Neuronal stem cell (in vitro differentiated cells): ENCODE data around the gene G6PC2.

ENCODE experiments used
- DNase-seq: peaks from one replicate; pipeline ENCODE4 v3.0.0-alpha.2; 2013; ENCODE audit warnings: low spot score
- H2AFZ ChIP-seq: one replicate; pipeline ENCODE4 v1.6.1; 2013; ENCODE audit warnings: mild to moderate bottlenecking, low read length, inconsistent platforms
- H2AK5ac ChIP-seq: 2 replicates; pipeline ENCODE4 v1.6.1; 2013; ENCODE audit warnings: low read depth, mild to moderate bottlenecking, inconsistent platforms, low read length, moderate library complexity, mixed read lengths
- H2BK120ac ChIP-seq: 2 replicates; pipeline ENCODE4 v1.6.1; 2013; ENCODE audit warnings: low read depth, mild to moderate bottlenecking, inconsistent platforms, low read length, moderate library complexity, mixed read lengths
- H2BK12ac ChIP-seq: one replicate; pipeline ENCODE4 v1.6.1; 2013; ENCODE audit warnings: low read length, inconsistent platforms
- H2BK15ac ChIP-seq: 2 replicates; pipeline ENCODE4 v1.6.1; 2013; ENCODE audit warnings: mild to moderate bottlenecking, low read length, inconsistent platforms, mixed read lengths
- H2BK5ac ChIP-seq: one replicate; pipeline ENCODE4 v1.6.1; 2013; ENCODE audit warnings: inconsistent platforms, mild to moderate bottlenecking, low read length, moderate library complexity
- H3K14ac ChIP-seq: one replicate; pipeline ENCODE4 v1.6.1; 2013; ENCODE audit warnings: low read length, inconsistent platforms
- H3K18ac ChIP-seq: 2 replicates; pipeline ENCODE4 v1.6.1; 2013; ENCODE audit warnings: low read length, inconsistent platforms
- H3K23ac ChIP-seq: 2 replicates; pipeline ENCODE4 v1.6.1; 2013; ENCODE audit warnings: low read depth, mild to moderate bottlenecking, mixed read lengths, low read length, inconsistent platforms; ENCODE audit not compliant: poor library complexity
- H3K27ac ChIP-seq: replicated peaks from 3 replicates; pipeline ENCODE4 v1.5.1; 2013; ENCODE audit warnings: low read length, inconsistent platforms
- H3K27me3 ChIP-seq, 3 experiments: 2 replicates each; pipeline ENCODE4 v1.6.1; 2013; ENCODE audit warnings: low read length in 3 of 3, mild to moderate bottlenecking in 2 of 3, inconsistent platforms in 1 of 3, low read depth in 1 of 3, mixed read lengths in 1 of 3, moderate library complexity in 1 of 3; ENCODE audit not compliant: control insufficient read depth in 3 of 3, insufficient read depth in 3 of 3
- H3K36me3 ChIP-seq, 2 donors: replicated peaks in 1 of 2; 2 replicates each; pipeline ENCODE4 v1.6.1; 2013; ENCODE audit warnings: low read length in 2 of 2; ENCODE audit not compliant: control insufficient read depth in 2 of 2, insufficient read depth in 2 of 2
- H3K4ac ChIP-seq: 2 replicates; pipeline ENCODE4 v1.6.1; 2013; ENCODE audit warnings: inconsistent platforms, mild to moderate bottlenecking, low read length, moderate library complexity
- H3K4me1 ChIP-seq, 2 donors: 1 replicate in 1 of 2; 2 replicates in 1 of 2; pipeline ENCODE4 v1.6.1; 2013; ENCODE audit warnings: low read length in 2 of 2, low read depth in 1 of 2; ENCODE audit not compliant: control insufficient read depth in 2 of 2, insufficient read depth in 1 of 2
- H3K4me2 ChIP-seq: one replicate; pipeline ENCODE4 v1.6.1; 2013; ENCODE audit warnings: mild to moderate bottlenecking, low read length, inconsistent platforms; ENCODE audit not compliant: insufficient read depth, poor library complexity, severe bottlenecking
- H3K4me3 ChIP-seq, 2 donors: 2 replicates each; pipeline ENCODE4 v1.5.1; 2013; ENCODE audit warnings: low read length in 2 of 2, mild to moderate bottlenecking in 2 of 2, inconsistent platforms in 1 of 2, moderate library complexity in 1 of 2
- H3K79me1 ChIP-seq: one replicate; pipeline ENCODE4 v1.6.1; 2013; ENCODE audit warnings: low read depth, mild to moderate bottlenecking, inconsistent platforms, low read length, moderate library complexity
- H3K9ac ChIP-seq: one replicate; pipeline ENCODE4 v1.6.1; 2013; ENCODE audit warnings: mild to moderate bottlenecking, low read depth, low read length, inconsistent platforms; ENCODE audit not compliant: poor library complexity
- H3K9me3 ChIP-seq, 2 donors: replicated peaks in 1 of 2; 2 replicates each; pipeline versions ENCODE3 to v1.6.1; 2013; ENCODE audit warnings: low read length in 2 of 2, mild to moderate bottlenecking in 2 of 2, inconsistent platforms in 1 of 2, low read depth in 1 of 2, mixed read lengths in 1 of 2, moderate library complexity in 1 of 2; ENCODE audit not compliant: control insufficient read depth in 2 of 2, insufficient read depth in 1 of 2
- H4K8ac ChIP-seq: one replicate; pipeline ENCODE4 v1.6.1; 2013; ENCODE audit warnings: low read depth, mild to moderate bottlenecking, inconsistent platforms, low read length, moderate library complexity
- H4K91ac ChIP-seq: one replicate; pipeline ENCODE4 v1.6.1; 2013; ENCODE audit warnings: low read length, low read depth, mild to moderate bottlenecking, inconsistent platforms; ENCODE audit not compliant: poor library complexity
- WGBS, 2 donors: extraction: QIAGEN DNeasy Blood & Tissue Kit; methylation state at CpG; one replicate each; pipeline ENCODE4 v1.1.7; 2013; ENCODE audit warnings: missing lambda C conversion rate in 2 of 2, mixed read lengths in 1 of 2; ENCODE audit not compliant: insufficient read length in 2 of 2, insufficient replicate concordance in 1 of 2; ENCODE audit errors: extremely low coverage in 2 of 2; 5-methylcytosine and 5-hydroxymethylcytosine counted together

G6PC2 gene

GRCh38 chr2:168897449-168897848 lies 3.6 kb upstream of the G6PC2 start:
- H2BK15ac ChIP-seq: no peak overlapping the region
- no peak overlapping the region for H3K14ac ChIP-seq
- no peak overlapping the region for H3K23ac ChIP-seq
- H3K27ac ChIP-seq: no peak overlapping the region
- H3K4me3 ChIP-seq: no peak overlapping the region
- H2BK5ac ChIP-seq: no peak overlapping the region
- no peaks in the 10 kb centered on the region for H3K9me3 ChIP-seq
- no peak overlapping the region for H4K8ac ChIP-seq
- H3K4me2 ChIP-seq: no peak overlapping the region
- no peak overlapping the region for H4K91ac ChIP-seq
- no peaks in the 10 kb centered on the region for H3K79me1 ChIP-seq
- H3K9ac ChIP-seq: no peak overlapping the region
- H2AFZ ChIP-seq: no peak overlapping the region
- no peak overlapping the region for H3K4ac ChIP-seq
- no peaks in the 10 kb centered on the region for H3K4me1 ChIP-seq
- H3K18ac ChIP-seq: no peak overlapping the region
- H3K36me3 ChIP-seq: no peaks in the 10 kb centered on the region
- no peak overlapping the region for H2BK12ac ChIP-seq
- no peaks in the 10 kb centered on the region for H3K27me3 ChIP-seq
- WGBS, 2 donors: no CpG with 5 or more reads among the region's 1 CpG
- H2AK5ac ChIP-seq: no peak overlapping the region
- H2BK120ac ChIP-seq: no peak overlapping the region
- DNase-seq: no peak

- Histone ChIP-seq H3K9me3 (no peaks in the 10 kb centered on the region), H2BK12ac (no peak overlapping the region), H4K8ac (no peak overlapping the region), H2BK120ac (no peak overlapping the region), H3K23ac (no peak overlapping the region), H3K79me1 (no peaks in the 10 kb centered on the region), H3K18ac (no peak overlapping the region), H3K9ac (no peak overlapping the region), H3K14ac (no peak overlapping the region), H3K36me3 (no peaks in the 10 kb centered on the region), H3K4ac (no peak overlapping the region), H2BK15ac (no peak overlapping the region), H4K91ac (no peak overlapping the region), H3K4me1 (peaks cover 0 to 6% of the 10 kb centered on the region in 2 donors), H3K27me3 (no peaks in the 10 kb centered on the region), H3K27ac (no peak overlapping the region), H2AFZ (no peak overlapping the region), H3K4me2 (no peak overlapping the region), H2BK5ac (no peak overlapping the region), H2AK5ac (no peak overlapping the region), H3K4me3 (no peak overlapping the region)
- WGBS, 2 donors: no CpG with 5 or more reads among the region's 2 CpGs
- no peak for DNase-seq
Measured at GRCh38 chr2:168903888-168904287, 2.8 kb downstream of the G6PC2 start.

DNA sequence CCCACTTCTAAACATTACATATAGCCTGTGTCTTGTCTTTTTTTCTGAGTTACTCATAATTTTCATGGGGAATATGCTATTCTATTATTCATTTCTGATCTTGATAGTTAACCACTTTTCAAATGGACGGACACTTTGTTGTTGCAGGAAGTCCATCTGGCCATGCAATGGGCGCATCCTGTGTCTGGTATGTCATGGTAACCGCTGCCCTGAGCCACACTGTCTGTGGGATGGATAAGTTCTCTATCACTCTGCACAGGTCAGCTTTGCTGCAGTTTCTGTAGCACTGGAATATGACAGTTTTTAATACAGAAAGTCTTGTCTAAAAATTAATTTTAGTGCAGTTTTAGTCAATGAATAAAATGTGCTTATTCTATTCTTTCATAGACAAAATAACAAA lies 3.3 kb downstream of the G6PC2 start:
- Histone ChIP-seq H3K4me3 (no peak overlapping the region), H3K27ac (no peak overlapping the region), H4K91ac (no peak overlapping the region), H3K79me1 (no peaks in the 10 kb centered on the region), H3K4me1 (peaks cover 0 to 6% of the 10 kb centered on the region in 2 donors), H3K27me3 (no peaks in the 10 kb centered on the region), H3K23ac (no peak overlapping the region), H3K4ac (no peak overlapping the region), H2BK15ac (no peak overlapping the region), H3K9me3 (no peaks in the 10 kb centered on the region), H3K9ac (no peak overlapping the region), H2BK120ac (no peak overlapping the region), H3K14ac (no peak overlapping the region), H2AK5ac (no peak overlapping the region), H2BK12ac (no peak overlapping the region), H2BK5ac (no peak overlapping the region), H3K18ac (no peak overlapping the region), H3K36me3 (no peaks in the 10 kb centered on the region), H4K8ac (no peak overlapping the region), H2AFZ (no peak overlapping the region), H3K4me2 (no peak overlapping the region)
- no peak for DNase-seq
- no CpG with 5 or more reads among the region's 3 CpGs for WGBS, 2 donors

- Histone ChIP-seq H4K91ac (no peak overlapping the region), H2BK12ac (no peak overlapping the region), H3K4me1 (peaks cover 0 to 6% of the 10 kb centered on the region in 2 donors), H3K4me3 (no peak overlapping the region), H3K79me1 (no peaks in the 10 kb centered on the region), H2AK5ac (no peak overlapping the region), H2BK5ac (no peak overlapping the region), H3K14ac (no peak overlapping the region), H3K36me3 (no peaks in the 10 kb centered on the region), H3K18ac (no peak overlapping the region), H2BK120ac (no peak overlapping the region), H3K4ac (no peak overlapping the region), H3K27ac (no peak overlapping the region), H3K9ac (no peak overlapping the region), H3K23ac (no peak overlapping the region), H3K9me3 (no peaks in the 10 kb centered on the region), H3K4me2 (no peak overlapping the region), H2BK15ac (no peak overlapping the region), H4K8ac (no peak overlapping the region), H2AFZ (peak overlapping the region; percentile 40), H3K27me3 (no peaks in the 10 kb centered on the region)
- WGBS, 2 donors: no CpG with 5 or more reads among the region's 8 CpGs
- DNase-seq: no peak
Measured at GRCh38 chr2:168907940-168908662, 7.0 kb downstream of the G6PC2 start.
